NT2/D1 (cell line): Measurements from ENCODE around the gene RIMS4.

Experiments used
- SUZ12 ChIP-seq: IDR thresholded peaks from 2 replicates; pipeline ENCODE4 v1.6.1; 2011; ENCODE audit not compliant: insufficient read length, insufficient read depth; ENCODE audit errors: extremely low read depth
- YY1 ChIP-seq: IDR thresholded peaks from 2 replicates; pipeline ENCODE4 v1.6.1; 2011; ENCODE audit not compliant: insufficient read length, insufficient read depth
- ZNF274 ChIP-seq: IDR thresholded peaks from 2 replicates; pipeline ENCODE4 v1.6.1; 2011; ENCODE audit warnings: mild to moderate bottlenecking, low read depth, low read length

GRCh38 chr20:44703183-44703925, 107.0 kb downstream of the RIMS4 start:
- TF ChIP-seq ZNF274 (no peak), YY1 (no peak), SUZ12 (no peak)
